ENCODE measurements around the gene HDGFL2.

DNA sequence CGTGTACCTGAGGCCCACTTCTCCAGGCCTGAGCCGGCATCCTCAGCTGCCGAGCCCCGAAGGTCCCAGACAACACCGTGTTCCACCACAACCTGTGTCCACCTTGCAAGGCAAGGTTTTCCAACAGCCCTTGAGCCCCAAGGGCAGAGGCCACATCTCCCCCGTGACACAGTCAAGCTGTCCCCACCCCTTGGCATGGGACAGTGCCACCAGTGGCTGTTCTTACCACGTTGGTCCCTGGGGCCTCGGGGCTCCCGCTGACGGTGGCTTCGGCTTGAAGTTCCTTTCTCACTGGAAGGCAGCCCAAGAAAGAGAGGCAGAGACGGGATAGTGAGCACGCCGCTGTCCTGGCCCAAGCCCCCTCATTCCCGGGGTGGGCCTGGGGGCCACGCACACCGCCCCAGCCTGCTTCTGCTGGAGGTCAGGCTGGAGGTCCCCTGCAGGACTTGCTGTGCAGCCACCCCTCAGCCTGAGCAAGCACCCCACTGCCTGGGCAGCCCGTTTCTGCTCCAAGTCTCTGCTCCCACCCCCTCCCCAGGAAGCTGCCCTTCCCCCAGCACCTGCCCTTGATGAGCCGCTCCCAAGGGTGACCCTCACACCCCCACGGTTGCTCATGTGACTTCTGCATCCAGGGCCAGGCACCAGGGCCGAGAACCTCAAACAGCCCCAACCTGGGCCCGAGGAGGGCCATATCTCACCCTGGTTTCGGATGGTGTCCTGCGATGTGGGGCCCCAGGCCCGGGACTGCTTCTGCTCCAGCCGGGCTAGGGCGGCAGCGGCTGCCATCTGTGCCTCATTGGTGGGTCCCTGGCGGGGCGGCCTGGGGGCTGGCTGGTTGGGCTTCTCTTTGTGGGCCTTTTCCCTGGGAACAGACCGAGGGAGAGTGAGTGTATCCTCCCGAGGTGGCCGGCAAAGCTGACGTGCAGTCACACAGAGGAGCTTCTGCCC lies 18.6 kb upstream of the HDGFL2 start:
- no peak for TF ChIP-seq POLR2A (IDR thresholded peaks at IDR 0.05; ENCODE audit: borderline replicate concordance, extremely low read depth, insufficient read depth, insufficient read length)
- TF ChIP-seq, protein P1, sequence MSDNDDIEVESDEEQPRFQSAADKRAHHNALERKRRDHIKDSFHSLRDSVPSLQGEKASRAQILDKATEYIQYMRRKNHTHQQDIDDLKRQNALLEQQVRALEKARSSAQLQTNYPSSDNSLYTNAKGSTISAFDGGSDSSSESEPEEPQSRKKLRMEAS (IDR thresholded peaks at IDR 0.05): no peak
- TF ChIP-seq CTCF (IDR thresholded peaks at IDR 0.05 in 2 of 3, conservative IDR thresholded peaks at IDR 0.05 in 1 of 3; ENCODE audit: borderline replicate concordance in 1 of 3, insufficient read depth in 1 of 3, low read depth in 2 of 3, low read length in 2 of 3): no peak
- TF ChIP-seq, protein P2, sequence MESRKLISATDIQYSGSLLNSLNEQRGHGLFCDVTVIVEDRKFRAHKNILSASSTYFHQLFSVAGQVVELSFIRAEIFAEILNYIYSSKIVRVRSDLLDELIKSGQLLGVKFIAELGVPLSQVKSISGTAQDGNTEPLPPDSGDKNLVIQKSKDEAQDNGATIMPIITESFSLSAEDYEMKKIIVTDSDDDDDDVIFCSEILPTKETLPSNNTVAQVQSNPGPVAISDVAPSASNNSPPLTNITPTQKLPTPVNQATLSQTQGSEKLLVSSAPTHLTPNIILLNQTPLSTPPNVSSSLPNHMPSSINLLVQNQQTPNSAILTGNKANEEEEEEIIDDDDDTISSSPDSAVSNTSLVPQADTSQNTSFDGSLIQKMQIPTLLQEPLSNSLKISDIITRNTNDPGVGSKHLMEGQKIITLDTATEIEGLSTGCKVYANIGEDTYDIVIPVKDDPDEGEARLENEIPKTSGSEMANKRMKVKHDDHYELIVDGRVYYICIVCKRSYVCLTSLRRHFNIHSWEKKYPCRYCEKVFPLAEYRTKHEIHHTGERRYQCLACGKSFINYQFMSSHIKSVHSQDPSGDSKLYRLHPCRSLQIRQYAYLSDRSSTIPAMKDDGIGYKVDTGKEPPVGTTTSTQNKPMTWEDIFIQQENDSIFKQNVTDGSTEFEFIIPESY (IDR thresholded peaks at IDR 0.05; ENCODE audit: extremely low read depth, insufficient replicate concordance, low read length): no peak
- TF ChIP-seq POLR2AphosphoS5 (IDR thresholded peaks at IDR 0.05; ENCODE audit: low read depth, low read length): no peak
- TF ChIP-seq ZFX (IDR thresholded peaks at IDR 0.05): no peak
- TF ChIP-seq SIN3A (IDR thresholded peaks at IDR 0.05; ENCODE audit: low read depth): no peak
- TF ChIP-seq EZH2phosphoT487 (IDR thresholded peaks at IDR 0.05; ENCODE audit: borderline replicate concordance): no peak
- TF ChIP-seq YY1 (IDR thresholded peaks at IDR 0.05; ENCODE audit: extremely low read depth, insufficient replicate concordance, low read depth, low read length): no peak
- TF ChIP-seq RAD21 (IDR thresholded peaks at IDR 0.05; ENCODE audit: low read depth): no peak
